HS-5 (cell line): ENCODE data around the gene QPRT.
"Not testable (repeated sequence)": the region's sequence is repeated elsewhere in the genome, so short reads cannot be mapped to it uniquely, and the experiment has no call there.

ENCODE experiments used
- DNase-seq: peaks from one replicate; pipeline ENCODE4 v3.0.0-alpha.2; 2012; ENCODE audit warnings: low read depth

The QPRT gene

DNA sequence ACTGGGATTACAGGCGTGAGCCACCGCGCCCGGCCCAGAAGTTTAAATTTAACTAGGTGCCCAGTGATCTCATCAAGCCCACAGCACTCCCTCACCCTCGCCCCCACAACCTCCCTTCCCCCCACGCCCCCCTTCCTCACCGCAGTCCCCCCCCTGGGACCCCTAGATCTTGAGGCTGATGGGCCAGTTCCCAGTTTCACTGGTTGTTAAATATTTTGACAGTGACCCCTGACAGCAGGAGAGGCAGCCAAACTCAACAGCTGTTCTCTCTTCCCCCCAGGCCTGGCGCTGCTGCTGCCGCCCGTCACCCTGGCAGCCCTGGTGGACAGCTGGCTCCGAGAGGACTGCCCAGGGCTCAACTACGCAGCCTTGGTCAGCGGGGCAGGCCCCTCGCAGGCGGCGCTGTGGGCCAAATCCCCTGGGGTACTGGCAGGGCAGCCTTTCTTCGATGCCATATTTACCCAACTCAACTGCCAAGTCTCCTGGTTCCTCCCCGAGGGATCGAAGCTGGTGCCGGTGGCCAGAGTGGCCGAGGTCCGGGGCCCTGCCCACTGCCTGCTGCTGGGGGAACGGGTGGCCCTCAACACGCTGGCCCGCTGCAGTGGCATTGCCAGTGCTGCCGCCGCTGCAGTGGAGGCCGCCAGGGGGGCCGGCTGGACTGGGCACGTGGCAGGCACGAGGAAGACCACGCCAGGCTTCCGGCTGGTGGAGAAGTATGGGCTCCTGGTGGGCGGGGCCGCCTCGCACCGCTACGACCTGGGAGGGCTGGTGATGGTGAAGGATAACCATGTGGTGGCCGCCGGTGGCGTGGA lies 15.6 kb downstream of the QPRT start:
- DNase-seq, result no peak

DNA sequence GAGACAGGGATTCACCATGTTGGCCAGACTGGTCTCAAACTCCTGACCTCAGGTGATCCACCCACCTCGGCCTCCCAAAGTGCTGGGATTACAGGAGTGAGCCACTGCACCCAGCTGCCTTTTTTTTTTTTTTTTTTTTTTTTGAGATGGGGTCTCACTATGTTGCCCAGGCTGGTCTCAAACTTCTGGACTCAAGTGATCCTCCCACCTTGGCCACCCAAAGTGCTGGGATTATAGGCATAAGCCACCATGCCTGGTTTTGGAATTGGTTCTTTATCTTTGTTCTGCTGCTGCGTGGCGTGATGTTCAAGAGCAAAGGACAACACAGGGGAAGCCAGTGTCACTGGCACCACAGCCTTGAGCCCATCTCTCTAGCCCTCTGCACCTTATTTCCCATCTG lies 16.7 kb downstream of the QPRT start:
- DNase-seq, result not testable (repeated sequence)

- no peak for DNase-seq
Measured at GRCh38 chr16:29696881-29697331, 17.9 kb downstream of the QPRT start.

GRCh38 chr16:29697391-29697790 lies 18.4 kb downstream of the QPRT start:
- DNase-seq, result no peak

- DNase-seq, result no peak
Measured at GRCh38 chr16:29698042-29698441, 19.1 kb downstream of the QPRT start.

GRCh38 chr16:29698484-29699323 lies 19.7 kb downstream of the QPRT start:
- DNase-seq, result no peak

GRCh38 chr16:29699324-29700219 lies 20.6 kb downstream of the QPRT start:
- no peak for DNase-seq

GRCh38 chr16:29700253-29700987 lies 21.4 kb downstream of the QPRT start:
- peak; percentile 60 for DNase-seq

GRCh38 chr16:29701214-29701555 lies 22.2 kb downstream of the QPRT start:
- no peak for DNase-seq

GRCh38 chr16:29702269-29702668 lies 23.3 kb downstream of the QPRT start:
- DNase-seq, result no peak

GRCh38 chr16:29705030-29705429 lies 26.1 kb downstream of the QPRT start:
- no peak for DNase-seq

DNA sequence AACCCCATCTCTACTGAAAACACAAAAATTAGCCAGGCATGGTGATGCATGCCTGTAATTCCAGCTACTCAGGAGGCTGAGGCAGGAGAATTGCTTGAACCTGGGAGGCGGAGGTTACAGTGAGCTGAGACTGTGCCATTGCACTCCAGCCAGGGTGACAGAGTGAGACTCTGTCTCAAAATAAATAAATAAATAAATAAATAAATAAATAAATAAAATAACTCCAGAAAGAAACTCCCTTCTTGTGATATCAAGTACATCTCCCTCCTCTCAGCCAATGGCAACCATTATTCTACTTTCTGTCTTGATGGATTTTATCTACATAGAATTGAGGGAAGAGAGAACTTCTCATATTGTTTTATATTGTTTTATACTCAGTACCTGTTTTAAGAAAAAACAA lies 28.2 kb downstream of the QPRT start:
- not testable (repeated sequence) for DNase-seq

GRCh38 chr16:29708917-29709600 lies 30.1 kb downstream of the QPRT start:
- no peak for DNase-seq

GRCh38 chr16:29709657-29710056 lies 30.7 kb downstream of the QPRT start:
- DNase-seq, result not testable (repeated sequence)

DNA sequence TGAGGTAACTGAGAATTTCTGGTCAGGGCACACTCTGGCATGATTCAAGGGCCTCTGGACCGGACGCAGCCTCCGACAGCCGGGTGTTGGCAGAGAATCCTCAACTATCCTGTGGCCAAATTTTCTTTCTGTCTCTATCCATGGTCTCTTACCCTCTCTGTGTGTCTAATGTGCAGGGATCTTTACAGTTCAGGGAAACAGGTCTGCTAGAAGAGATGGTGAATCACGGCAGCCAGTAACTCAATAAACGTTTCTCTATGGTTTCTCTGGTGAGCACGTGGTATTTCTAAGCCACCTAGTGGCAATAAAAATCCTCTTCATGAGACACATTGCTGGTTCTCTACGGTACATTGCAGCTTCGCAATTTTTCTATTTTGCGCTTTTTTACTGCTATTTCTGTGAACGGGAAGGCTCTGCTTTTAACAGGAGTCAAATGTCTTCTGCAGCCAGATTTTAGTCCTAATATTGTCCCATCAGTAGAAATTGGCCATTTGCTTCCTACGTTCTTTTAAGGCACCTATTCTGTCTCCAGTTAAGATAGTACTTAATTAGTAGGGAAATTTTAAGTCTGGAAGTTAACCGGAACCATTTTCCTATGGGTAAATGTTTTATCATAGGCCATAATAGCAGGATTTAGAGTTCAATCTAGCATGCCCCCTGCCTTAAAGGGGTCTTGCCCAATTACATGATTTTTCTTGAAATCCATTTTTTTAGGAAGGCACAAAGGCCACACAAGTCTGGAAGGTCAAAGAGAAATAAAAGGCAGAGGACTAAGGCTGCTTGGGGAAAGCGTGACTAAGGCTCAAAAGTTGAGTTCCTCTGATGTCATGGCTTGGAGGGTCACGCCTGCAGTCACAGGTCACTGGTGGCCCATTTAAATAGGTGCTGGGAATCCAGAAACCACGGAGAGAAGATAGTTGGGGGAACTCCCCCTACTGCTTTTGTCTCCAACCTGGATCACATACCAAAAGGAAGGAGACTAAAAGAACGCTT lies 31.5 kb downstream of the QPRT start:
- DNase-seq, result peak; percentile 38

DNA sequence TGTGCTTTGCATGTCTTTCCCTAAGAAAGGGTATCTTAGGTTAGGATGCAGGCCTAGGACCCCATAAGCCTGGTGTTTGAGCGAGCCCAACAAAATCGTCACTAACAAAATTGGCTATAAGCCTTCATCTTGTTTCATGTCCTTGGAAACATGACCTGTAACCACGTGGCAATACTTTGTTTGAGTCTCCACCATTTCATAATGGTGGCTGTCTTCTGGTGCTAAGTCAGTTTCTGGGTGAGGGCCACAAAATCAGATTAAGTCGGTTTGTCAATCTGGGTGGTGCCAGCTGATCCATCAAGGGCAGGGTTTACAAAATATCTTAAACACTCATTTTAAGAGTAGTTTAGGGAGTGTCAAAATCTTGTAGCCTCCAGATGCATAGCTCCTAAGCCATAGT lies 33.8 kb downstream of the QPRT start:
- DNase-seq, result no peak

DNA sequence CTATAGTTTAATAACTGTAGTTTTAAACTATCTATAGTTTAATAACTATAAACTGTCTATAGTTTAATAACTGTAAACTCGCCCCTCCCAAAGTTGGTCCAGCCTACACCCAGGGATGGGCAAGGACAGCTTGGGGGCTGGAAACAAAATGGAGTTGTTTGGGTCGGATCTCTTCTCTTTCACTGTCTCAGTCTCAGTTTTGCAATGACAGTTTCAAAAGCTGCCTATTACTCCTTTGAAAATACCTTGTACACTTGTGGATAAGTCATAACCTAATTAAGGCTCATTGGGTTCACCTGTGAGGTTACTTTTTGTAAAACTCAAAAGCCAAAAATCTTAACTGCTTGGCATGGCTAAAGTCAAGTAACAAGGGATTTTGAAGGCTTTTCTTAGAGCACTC lies 35.4 kb downstream of the QPRT start:
- no peak for DNase-seq

DNA sequence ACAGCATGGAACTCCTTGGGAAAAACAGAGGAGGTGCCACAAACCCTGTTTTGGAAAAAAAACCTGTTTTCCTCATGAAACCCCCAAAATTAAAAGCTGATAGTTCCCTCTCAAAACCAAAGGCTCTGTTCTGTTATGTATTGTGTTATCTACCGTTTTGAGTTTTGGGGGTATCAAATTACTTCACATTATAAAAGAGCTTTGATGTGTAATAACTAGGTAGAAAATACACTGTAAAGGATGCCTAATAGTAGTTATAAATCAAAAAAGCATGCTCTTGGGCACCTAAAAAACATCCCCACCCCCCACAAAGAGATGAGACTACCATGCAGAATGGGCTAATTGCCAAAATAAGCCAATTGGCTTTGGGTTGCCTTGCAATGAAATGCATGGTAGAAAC lies 36.0 kb downstream of the QPRT start:
- DNase-seq, result no peak

GRCh38 chr16:29717113-29717512 lies 38.1 kb downstream of the QPRT start:
- DNase-seq, result no peak

- DNase-seq, result no peak
Measured at GRCh38 chr16:29719063-29719462, 40.1 kb downstream of the QPRT start.
